ENCODE measurements around the gene EP400.

EP400 gene

DNA sequence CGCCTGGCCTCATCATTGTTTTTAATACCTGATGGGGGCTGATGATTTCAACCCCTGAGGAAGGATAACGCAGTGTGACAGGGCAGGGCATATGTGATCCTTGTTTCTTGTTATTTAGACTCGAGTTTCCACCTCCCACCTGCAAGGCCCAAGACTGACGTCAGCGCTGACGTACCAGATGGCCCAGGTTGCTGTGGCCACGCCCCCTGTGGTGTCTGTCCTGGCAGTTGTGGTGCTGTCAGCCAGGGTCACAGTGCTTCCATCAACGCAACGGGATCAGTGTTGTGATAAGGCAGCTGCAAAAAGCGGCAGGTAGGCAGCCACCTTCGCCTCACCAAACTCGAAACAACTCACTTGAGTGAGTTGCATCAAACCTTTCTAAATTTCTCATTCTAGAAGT, 176.0 kb downstream of the EP400 start:
- no peak for DNase-seq

GRCh38 chr12:132127041-132127440, 177.3 kb downstream of the EP400 start:
- DNase-seq: no peak

DNA sequence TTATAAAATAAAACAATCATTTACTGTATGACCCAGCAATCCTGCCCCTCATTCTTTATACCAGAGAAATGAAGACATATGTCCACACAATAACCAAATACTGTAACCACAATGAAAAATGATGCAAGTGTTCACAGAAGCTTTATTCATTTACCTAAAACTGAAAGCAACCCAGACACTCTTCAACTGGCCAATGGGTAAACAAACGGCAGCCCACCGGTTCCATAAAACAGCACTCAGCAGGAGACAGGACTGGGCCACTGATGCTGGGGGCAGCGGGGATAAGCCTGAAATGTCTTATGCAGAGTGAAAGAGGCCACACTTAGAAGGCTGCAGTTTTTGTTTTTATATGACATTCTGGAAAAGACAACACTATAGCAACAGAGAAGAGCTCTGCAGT, 179.3 kb downstream of the EP400 start:
- no peak for DNase-seq

GRCh38 chr12:132130690-132131089, 180.9 kb downstream of the EP400 start:
- DNase-seq: no peak

Data from CD4-positive, alpha-beta T cell treated with Interleukin-17A for 4 hours (primary cell).